K562 treated with DMSO at 1 percent for 48 hours (cell line): ENCODE measurements around the gene OR11H12. TPM values are rescaled to one million over a fixed set of nuclear protein-coding genes. Genes with fewer than 3 reads are reported as not detected.

Experiments
- total RNA-seq: library from RNA; unstranded; fragments of 300-600 nt; gene quantifications from 2 replicates; pipeline ENCODE4 v1.2.3, GENCODE V29; 2022; ENCODE audit warnings: low replicate concordance; ENCODE audit errors: extremely low read depth

The OR11H12 gene, protein sequence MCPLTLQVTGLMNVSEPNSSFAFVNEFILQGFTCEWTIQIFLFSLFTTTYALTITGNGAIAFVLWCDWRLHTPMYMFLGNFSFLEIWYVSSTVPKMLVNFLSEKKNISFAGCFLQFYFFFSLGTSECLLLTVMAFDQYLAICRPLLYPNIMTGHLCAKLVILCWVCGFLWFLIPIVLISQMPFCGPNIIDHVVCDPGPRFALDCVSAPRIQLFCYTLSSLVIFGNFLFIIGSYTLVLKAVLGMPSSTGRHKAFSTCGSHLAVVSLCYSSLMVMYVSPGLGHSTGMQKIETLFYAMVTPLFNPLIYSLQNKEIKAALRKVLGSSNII
- total RNA-seq: not detected in 2 replicates

DNA sequence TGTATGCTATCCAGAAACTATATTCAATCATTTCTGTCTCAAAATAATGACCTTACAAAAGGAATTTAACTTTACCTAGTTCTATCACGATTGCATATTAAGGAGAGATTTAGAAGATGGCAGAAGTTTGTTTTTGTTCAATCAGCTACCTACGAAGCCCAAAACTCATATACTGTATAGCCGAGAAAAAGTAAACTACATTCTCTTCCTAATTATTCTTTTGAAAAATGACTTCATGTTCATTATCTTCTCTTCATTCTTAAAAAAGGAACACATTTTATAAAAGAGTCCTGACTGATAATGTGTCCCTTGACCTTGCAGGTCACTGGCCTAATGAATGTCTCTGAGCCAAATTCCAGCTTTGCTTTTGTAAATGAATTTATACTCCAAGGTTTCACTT is at the start of gene OR11H12:
Gene OR11H12 (plus strand): TSS at position 301 of the 400 bp plus-strand sequence. CDS start 0 bp downstream, at position 301.

